Measurements from ENCODE around the gene TSFM.

- TF ChIP-seq CTCF (IDR thresholded peaks at IDR 0.05) = peak; percentile 89
- no peak for TF ChIP-seq POLR2AphosphoS5 (IDR thresholded peaks at IDR 0.05; ENCODE audit: low read depth, low read length)
- TF ChIP-seq REST (IDR thresholded peaks at IDR 0.05; ENCODE audit: insufficient read depth in 1 of 2, low read depth in 2 of 2, low read length in 1 of 2) = 0 out of 4 replicates have a peak, but pooled peaks of 1 of the 2 experiments have one; percentile 14
- no peak for TF ChIP-seq TCF7L2 (IDR thresholded peaks at IDR 0.05; ENCODE audit: low read depth, low read length)
Observed at GRCh38 chr12:57765003-57765697, 17.4 kb upstream of the TSFM start.

All from Panc1 (cell line).